ENCODE data around the gene PCYT2. TPM values are rescaled to one million over a fixed set of nuclear protein-coding genes. Genes with fewer than 3 reads are reported as not detected.

The PCYT2 gene
- total RNA-seq, 4 donors from 2014 or later = 18.6 to 38.5 (median 34.6) TPM

- H3K4me1 ChIP-seq = peaks cover 12 to 44% (median 32%) of the 10 kb centered on the region in 3 donors
- DNase-seq = no peak
- H3K27ac ChIP-seq = no peak overlapping the region
- intact Hi-C loops (cut with DNase I) = loop anchor here (2.0 to 10.0 kb wide), 2 partner anchors 65 to 197 kb away; partner anchors contain the start of genes CENPX and LRRC45
- no peaks in the 10 kb centered on the region for H3K36me3 ChIP-seq
- no peak overlapping the region for H3K4me3 ChIP-seq
- H3K9me3 ChIP-seq = no peaks in the 10 kb centered on the region
- TF ChIP-seq CTCF (IDR thresholded peaks at IDR 0.05) (no peak), POLR2A (IDR thresholded peaks at IDR 0.05) (no peak)
- 71 to 87% methylated on average over 3 to 9 of the region's 19 CpGs for WGBS, 2 donors
- peaks cover 17 to 92% (median 24%) of the 10 kb centered on the region in 4 donors for H3K27me3 ChIP-seq
Observed at GRCh38 chr17:81957691-81958432, 46.7 kb upstream of the PCYT2 start.

- DNase-seq = no peak
- 61 to 72% methylated on average over 5 to 12 of the region's 45 CpGs for WGBS, 2 donors
- TF ChIP-seq CTCF (IDR thresholded peaks at IDR 0.05) (no peak), POLR2A (IDR thresholded peaks at IDR 0.05) (no peak)
- H3K4me1 ChIP-seq = peaks cover 12 to 38% (median 29%) of the 10 kb centered on the region in 3 donors
- no peak overlapping the region for H3K27ac ChIP-seq
- peaks cover 13 to 88% (median 17%) of the 10 kb centered on the region in 4 donors for H3K27me3 ChIP-seq
- intact Hi-C loops (cut with DNase I) = loop anchor here (10.0 kb wide), 1 partner anchor 198 kb away; no protein-coding TSS in a partner anchor
- no peaks in the 10 kb centered on the region for H3K36me3 ChIP-seq
- H3K4me3 ChIP-seq = no peak overlapping the region
- H3K9me3 ChIP-seq = no peaks in the 10 kb centered on the region
Observed at GRCh38 chr17:81956607-81957589, 45.7 kb upstream of the PCYT2 start.

GRCh38 chr17:81955756-81956544, 44.8 kb upstream of the PCYT2 start:
- intact Hi-C loops (cut with DNase I) = loop anchor here (10.0 kb wide), 1 partner anchor 199 kb away; no protein-coding TSS in a partner anchor
- Histone ChIP-seq H3K4me3 (no peak overlapping the region), H3K9me3 (no peaks in the 10 kb centered on the region), H3K36me3 (no peaks in the 10 kb centered on the region), H3K4me1 (peaks cover 12 to 29% (median 19%) of the 10 kb centered on the region in 3 donors), H3K27ac (no peak overlapping the region), H3K27me3 (peaks cover 8 to 78% (median 15%) of the 10 kb centered on the region in 4 donors)
- TF ChIP-seq CTCF (IDR thresholded peaks at IDR 0.05) = no peak
- TF ChIP-seq POLR2A (IDR thresholded peaks at IDR 0.05) = no peak
- WGBS, 2 donors = 75 to 82% methylated on average over 2 to 10 of the region's 13 CpGs
- DNase-seq = no peak

GRCh38 chr17:81955058-81955681, 44.0 kb upstream of the PCYT2 start:
- Histone ChIP-seq H3K27ac (no peak overlapping the region), H3K4me3 (no peak overlapping the region), H3K36me3 (no peaks in the 10 kb centered on the region), H3K4me1 (peaks cover 7 to 21% (median 11%) of the 10 kb centered on the region in 3 donors), H3K9me3 (no peaks in the 10 kb centered on the region), H3K27me3 (peaks cover 3 to 71% (median 10%) of the 10 kb centered on the region in 4 donors)
- DNase-seq = no peak
- WGBS, 2 donors = 68 to 78% methylated on average over 5 to 10 of the region's 26 CpGs
- no peak for TF ChIP-seq POLR2A (IDR thresholded peaks at IDR 0.05)
- TF ChIP-seq CTCF (IDR thresholded peaks at IDR 0.05) = no peak
- intact Hi-C loops (cut with DNase I) = loop anchor here (10.0 kb wide), 1 partner anchor 200 kb away; no protein-coding TSS in a partner anchor
